Liver (tissue), 9 donors: ENCODE measurements around the gene OR4F15. TPM values are rescaled to one million over a fixed set of nuclear protein-coding genes. Genes with fewer than 3 reads are reported as not detected.

Source experiments
- DNase-seq: peaks from one replicate; pipeline ENCODE4 v3.0.0-alpha.2; 2017; ENCODE audit warnings: low spot score
- H3K27ac ChIP-seq, 2 donors: one replicate each; pipeline ENCODE4 v1.7.0; 2013; ENCODE audit warnings: inconsistent platforms in 2 of 2, low read length in 2 of 2, control low read depth in 1 of 2, low read depth in 1 of 2, mild to moderate bottlenecking in 1 of 2
- H3K27me3 ChIP-seq, 4 donors: one replicate each; pipeline versions ENCODE4 v1.6.1 to v1.7.0; 2013; ENCODE audit warnings: low read length in 3 of 4, inconsistent platforms in 1 of 4, mild to moderate bottlenecking in 1 of 4, moderate library complexity in 1 of 4; ENCODE audit not compliant: control insufficient read depth in 4 of 4, insufficient read depth in 4 of 4
- H3K36me3 ChIP-seq, 4 donors: one replicate each; pipeline versions ENCODE4 v1.6.1 to v1.7.0; 2013; ENCODE audit warnings: low read length in 3 of 4, mild to moderate bottlenecking in 3 of 4, low read depth in 1 of 4, moderate library complexity in 1 of 4; ENCODE audit not compliant: control insufficient read depth in 4 of 4, insufficient read depth in 3 of 4
- H3K4me1 ChIP-seq, 4 donors: one replicate each; pipeline versions ENCODE4 v1.6.1 to v1.7.0; 2013; ENCODE audit warnings: low read length in 3 of 4, mild to moderate bottlenecking in 3 of 4, moderate library complexity in 1 of 4; ENCODE audit not compliant: control insufficient read depth in 4 of 4, insufficient read depth in 4 of 4
- H3K4me3 ChIP-seq, 3 donors: one replicate each; pipeline versions ENCODE4 v1.6.1 to v1.7.0; 2013; ENCODE audit warnings: low read length in 3 of 3, control low read depth in 1 of 3, low read depth in 1 of 3, mild to moderate bottlenecking in 1 of 3
- H3K9ac ChIP-seq, 2 donors: one replicate each; pipeline ENCODE4 v1.7.0; 2013; ENCODE audit warnings: low read length in 2 of 2, mild to moderate bottlenecking in 2 of 2, moderate library complexity in 2 of 2, control low read depth in 1 of 2, low read depth in 1 of 2
- H3K9me3 ChIP-seq, 4 donors: one replicate each; pipeline versions ENCODE4 v1.6.1 to v1.7.0; 2013; ENCODE audit warnings: low read length in 3 of 4; ENCODE audit not compliant: control insufficient read depth in 4 of 4
- EGR1 ChIP-seq, 2 donors: IDR thresholded peaks; 2 replicates each; pipeline ENCODE4 v1.6.1; 2016 to 2018; ENCODE audit warnings: antibody characterized with exemption in 2 of 2, low read depth in 2 of 2
- FOXA1 ChIP-seq: IDR thresholded peaks from 2 replicates; pipeline ENCODE4 v1.6.1; 2016; ENCODE audit warnings: antibody characterized with exemption
- FOXA2 ChIP-seq: IDR thresholded peaks from 2 replicates; pipeline ENCODE4 v1.6.1; 2016; ENCODE audit warnings: antibody characterized with exemption
- GABPA ChIP-seq, 2 donors: IDR thresholded peaks in 1 of 2; conservative IDR thresholded peaks in 1 of 2; 2 replicates each; pipeline ENCODE4 v1.6.1; 2016; ENCODE audit warnings: antibody characterized with exemption in 2 of 2, mild to moderate bottlenecking in 1 of 2, moderate library complexity in 1 of 2
- HNF4A ChIP-seq, 2 donors: conservative IDR thresholded peaks; 2 replicates each; pipeline ENCODE4 v1.6.1; 2016; ENCODE audit warnings: antibody characterized with exemption in 2 of 2, mild to moderate bottlenecking in 2 of 2
- HNF4G ChIP-seq: IDR thresholded peaks from 2 replicates; pipeline ENCODE4 v1.6.1; 2016; ENCODE audit warnings: antibody characterized with exemption
- JUND ChIP-seq, 2 donors: IDR thresholded peaks; 2 replicates each; pipeline ENCODE4 v1.6.1; 2016; ENCODE audit warnings: antibody characterized with exemption in 2 of 2
- NR2F2 ChIP-seq: IDR thresholded peaks from 2 replicates; pipeline ENCODE4 v1.6.1; 2016; ENCODE audit warnings: antibody characterized with exemption
- RAD21 ChIP-seq, 2 donors: IDR thresholded peaks; 2 replicates each; pipeline ENCODE4 v1.6.1; 2016; ENCODE audit warnings: antibody characterized with exemption in 2 of 2, mild to moderate bottlenecking in 2 of 2
- REST ChIP-seq: IDR thresholded peaks from 2 replicates; pipeline ENCODE4 v1.6.1; 2016; ENCODE audit warnings: antibody characterized with exemption, mild to moderate bottlenecking
- RXRA ChIP-seq, 2 donors: IDR thresholded peaks; 2 replicates each; pipeline ENCODE4 v1.6.1; 2017 to 2018; ENCODE audit warnings: antibody characterized with exemption in 2 of 2, mild to moderate bottlenecking in 1 of 2
- SP1 ChIP-seq: IDR thresholded peaks from 2 replicates; pipeline ENCODE4 v1.6.1; 2018; ENCODE audit warnings: antibody characterized with exemption, mild to moderate bottlenecking
- TAF1 ChIP-seq: conservative IDR thresholded peaks from 2 replicates; pipeline ENCODE4 v1.6.1; 2016; ENCODE audit warnings: antibody characterized with exemption, mild to moderate bottlenecking
- YY1 ChIP-seq: IDR thresholded peaks from 2 replicates; pipeline ENCODE4 v1.6.1; 2016; ENCODE audit warnings: antibody characterized with exemption, mild to moderate bottlenecking
- WGBS: extraction: QIAGEN DNeasy Blood & Tissue Kit; methylation state at CpG from one replicate; pipeline ENCODE4 v1.1.7; 2013; 5-methylcytosine and 5-hydroxymethylcytosine counted together
- polyA plus RNA-seq, 2 donors: library from polyadenylated mRNA; stranded (reverse) in 1 of 2; unstranded in 1 of 2; fragments of 200-250 nt in 1 of 2; fragments of >200 nt in 1 of 2; fragmentation: Nextera tagmentation in 1 of 2; extraction: Ambion mirVana in 1 of 2; gene quantifications; one replicate each; pipeline versions ENCODE4 v1.2.1 to v1.2.3, GENCODE V29; 2013 to 2015
- total RNA-seq, 2 donors: library from RNA; depleted of rRNA; stranded (reverse); fragments of >200 nt; gene quantifications; one replicate each; pipeline ENCODE4 v1.2.3, GENCODE V29; 2014
- TF ChIP-seq, protein P1 (sequence below): IDR thresholded peaks from 2 replicates; pipeline ENCODE4 v1.6.1; 2016; ENCODE audit warnings: antibody characterized with exemption
- TF ChIP-seq, protein P2 (sequence below): IDR thresholded peaks from 2 replicates; pipeline ENCODE4 v1.6.1; 2016; ENCODE audit warnings: antibody characterized with exemption
- TF ChIP-seq, protein P3 (sequence below): IDR thresholded peaks from 2 replicates; pipeline ENCODE4 v1.6.1; 2016; ENCODE audit warnings: antibody characterized with exemption
- TF ChIP-seq, protein P4 (sequence below): fragments of 150-350 bp; IDR thresholded peaks from 2 replicates; pipeline ENCODE4 v1.5.1; 2017; ENCODE audit warnings: improper control_type of control experiment, low read depth, low read length; ENCODE audit not compliant: missing input control
- donor health status: healthy.
- donor health status: healthy.
- donor health status: healthy.
- donor health status: healthy.
- donor health status: healthy.

The OR4F15 gene
- total and polyA plus RNA-seq, 4 donors: not detected

DNA sequence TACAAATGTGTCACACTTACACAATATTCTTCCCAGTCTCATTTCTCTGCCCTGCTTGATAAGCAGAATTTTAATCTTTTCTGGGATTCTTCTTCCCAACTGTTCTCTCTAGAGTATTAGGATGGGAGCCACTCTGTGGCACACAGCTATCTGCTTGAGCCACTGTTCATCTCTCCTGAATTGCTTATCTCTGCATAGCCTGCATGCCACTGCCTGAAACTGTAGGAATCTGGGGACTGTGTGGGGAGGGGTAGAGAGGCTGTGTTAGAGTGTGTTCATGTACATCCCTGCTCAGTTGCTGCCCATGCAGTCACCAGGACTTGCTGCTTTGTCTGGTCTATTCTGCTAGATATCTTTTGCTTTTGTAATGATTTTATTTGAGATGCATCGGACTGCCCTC lies 11.0 kb upstream of the OR4F15 start (continued):
- TF ChIP-seq REST: no peak
- TF ChIP-seq TAF1: no peak
- TF ChIP-seq SP1: no peak

GRCh38 chr15:101803209-101803608 lies 8.8 kb upstream of the OR4F15 start, which contains the start of gene OR4F6:
OR4F6 (plus strand) TSS chr15:101803509; CDS start chr15:101805720, 2,211 bp downstream.
- 80% methylated on average over 2 of the region's 2 CpGs for WGBS
- TF ChIP-seq TAF1 (no peak), FOXA1 (no peak), YY1 (no peak), GABPA (IDR thresholded peaks at IDR 0.05 in 1 of 2, conservative IDR thresholded peaks at IDR 0.05 in 1 of 2) (no peak), HNF4G (no peak), NR2F2 (no peak), FOXA2 (no peak), RXRA (IDR thresholded peaks at IDR 0.05) (no peak), REST (no peak), HNF4A (conservative IDR thresholded peaks at IDR 0.05) (no peak), SP1 (no peak), RAD21 (IDR thresholded peaks at IDR 0.05) (no peak), JUND (IDR thresholded peaks at IDR 0.05) (no peak), EGR1 (IDR thresholded peaks at IDR 0.05; ENCODE audit: low read depth in 2 of 2) (no peak)
- TF ChIP-seq, protein P1, sequence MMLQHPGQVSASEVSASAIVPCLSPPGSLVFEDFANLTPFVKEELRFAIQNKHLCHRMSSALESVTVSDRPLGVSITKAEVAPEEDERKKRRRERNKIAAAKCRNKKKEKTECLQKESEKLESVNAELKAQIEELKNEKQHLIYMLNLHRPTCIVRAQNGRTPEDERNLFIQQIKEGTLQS: no peak
- TF ChIP-seq, protein P2, sequence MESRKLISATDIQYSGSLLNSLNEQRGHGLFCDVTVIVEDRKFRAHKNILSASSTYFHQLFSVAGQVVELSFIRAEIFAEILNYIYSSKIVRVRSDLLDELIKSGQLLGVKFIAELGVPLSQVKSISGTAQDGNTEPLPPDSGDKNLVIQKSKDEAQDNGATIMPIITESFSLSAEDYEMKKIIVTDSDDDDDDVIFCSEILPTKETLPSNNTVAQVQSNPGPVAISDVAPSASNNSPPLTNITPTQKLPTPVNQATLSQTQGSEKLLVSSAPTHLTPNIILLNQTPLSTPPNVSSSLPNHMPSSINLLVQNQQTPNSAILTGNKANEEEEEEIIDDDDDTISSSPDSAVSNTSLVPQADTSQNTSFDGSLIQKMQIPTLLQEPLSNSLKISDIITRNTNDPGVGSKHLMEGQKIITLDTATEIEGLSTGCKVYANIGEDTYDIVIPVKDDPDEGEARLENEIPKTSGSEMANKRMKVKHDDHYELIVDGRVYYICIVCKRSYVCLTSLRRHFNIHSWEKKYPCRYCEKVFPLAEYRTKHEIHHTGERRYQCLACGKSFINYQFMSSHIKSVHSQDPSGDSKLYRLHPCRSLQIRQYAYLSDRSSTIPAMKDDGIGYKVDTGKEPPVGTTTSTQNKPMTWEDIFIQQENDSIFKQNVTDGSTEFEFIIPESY: no peak
- TF ChIP-seq, protein P3, sequence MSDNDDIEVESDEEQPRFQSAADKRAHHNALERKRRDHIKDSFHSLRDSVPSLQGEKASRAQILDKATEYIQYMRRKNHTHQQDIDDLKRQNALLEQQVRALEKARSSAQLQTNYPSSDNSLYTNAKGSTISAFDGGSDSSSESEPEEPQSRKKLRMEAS: no peak
- TF ChIP-seq, protein P4, sequence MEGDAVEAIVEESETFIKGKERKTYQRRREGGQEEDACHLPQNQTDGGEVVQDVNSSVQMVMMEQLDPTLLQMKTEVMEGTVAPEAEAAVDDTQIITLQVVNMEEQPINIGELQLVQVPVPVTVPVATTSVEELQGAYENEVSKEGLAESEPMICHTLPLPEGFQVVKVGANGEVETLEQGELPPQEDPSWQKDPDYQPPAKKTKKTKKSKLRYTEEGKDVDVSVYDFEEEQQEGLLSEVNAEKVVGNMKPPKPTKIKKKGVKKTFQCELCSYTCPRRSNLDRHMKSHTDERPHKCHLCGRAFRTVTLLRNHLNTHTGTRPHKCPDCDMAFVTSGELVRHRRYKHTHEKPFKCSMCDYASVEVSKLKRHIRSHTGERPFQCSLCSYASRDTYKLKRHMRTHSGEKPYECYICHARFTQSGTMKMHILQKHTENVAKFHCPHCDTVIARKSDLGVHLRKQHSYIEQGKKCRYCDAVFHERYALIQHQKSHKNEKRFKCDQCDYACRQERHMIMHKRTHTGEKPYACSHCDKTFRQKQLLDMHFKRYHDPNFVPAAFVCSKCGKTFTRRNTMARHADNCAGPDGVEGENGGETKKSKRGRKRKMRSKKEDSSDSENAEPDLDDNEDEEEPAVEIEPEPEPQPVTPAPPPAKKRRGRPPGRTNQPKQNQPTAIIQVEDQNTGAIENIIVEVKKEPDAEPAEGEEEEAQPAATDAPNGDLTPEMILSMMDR: no peak
- H3K9ac ChIP-seq: no peak within 1 kb of the TSS
- H3K9me3 ChIP-seq: no peaks in the 10 kb centered on the region
- no peak for DNase-seq
- H3K27me3 ChIP-seq: peaks cover 0 to 7% (median 2%) of the 10 kb centered on the region in 4 donors
- H3K36me3 ChIP-seq: no peaks in the 10 kb centered on the region
- no peak within 1 kb of the TSS for H3K4me3 ChIP-seq
- no peaks in the 10 kb centered on the region for H3K4me1 ChIP-seq
- no peak within 1 kb of the TSS for H3K27ac ChIP-seq
